GM12872 (cell line): Measurements from ENCODE around the gene OR2F1.

Experiments used
- TF ChIP-seq, protein P1 (sequence below): IDR thresholded peaks from 3 replicates; pipeline ENCODE4 v1.5.1; 2011; ENCODE audit warnings: low read depth, mild to moderate bottlenecking, low read length, moderate library complexity; ENCODE audit not compliant: insufficient read depth

The OR2F1 gene

DNA sequence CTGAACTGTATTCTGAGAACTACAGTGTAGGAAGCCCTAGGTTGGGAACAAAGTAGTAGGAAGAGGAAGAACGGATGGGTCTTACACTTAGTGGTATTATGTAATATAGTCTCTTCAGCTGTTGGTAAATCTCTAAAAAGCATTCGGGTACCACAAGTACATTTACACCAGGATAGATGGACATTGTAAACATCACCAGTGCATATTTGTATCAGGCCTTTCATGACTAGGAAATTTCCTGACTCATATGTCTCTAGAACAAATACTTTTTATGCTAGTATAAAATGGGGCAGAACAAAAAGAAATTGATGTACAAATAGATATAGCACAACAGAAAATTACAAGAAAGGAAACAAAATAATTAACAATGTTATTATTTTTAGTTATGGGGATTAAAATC is 23.9 kb downstream of the OR2F1 start:
- TF ChIP-seq, protein P1, sequence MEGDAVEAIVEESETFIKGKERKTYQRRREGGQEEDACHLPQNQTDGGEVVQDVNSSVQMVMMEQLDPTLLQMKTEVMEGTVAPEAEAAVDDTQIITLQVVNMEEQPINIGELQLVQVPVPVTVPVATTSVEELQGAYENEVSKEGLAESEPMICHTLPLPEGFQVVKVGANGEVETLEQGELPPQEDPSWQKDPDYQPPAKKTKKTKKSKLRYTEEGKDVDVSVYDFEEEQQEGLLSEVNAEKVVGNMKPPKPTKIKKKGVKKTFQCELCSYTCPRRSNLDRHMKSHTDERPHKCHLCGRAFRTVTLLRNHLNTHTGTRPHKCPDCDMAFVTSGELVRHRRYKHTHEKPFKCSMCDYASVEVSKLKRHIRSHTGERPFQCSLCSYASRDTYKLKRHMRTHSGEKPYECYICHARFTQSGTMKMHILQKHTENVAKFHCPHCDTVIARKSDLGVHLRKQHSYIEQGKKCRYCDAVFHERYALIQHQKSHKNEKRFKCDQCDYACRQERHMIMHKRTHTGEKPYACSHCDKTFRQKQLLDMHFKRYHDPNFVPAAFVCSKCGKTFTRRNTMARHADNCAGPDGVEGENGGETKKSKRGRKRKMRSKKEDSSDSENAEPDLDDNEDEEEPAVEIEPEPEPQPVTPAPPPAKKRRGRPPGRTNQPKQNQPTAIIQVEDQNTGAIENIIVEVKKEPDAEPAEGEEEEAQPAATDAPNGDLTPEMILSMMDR: no peak

DNA sequence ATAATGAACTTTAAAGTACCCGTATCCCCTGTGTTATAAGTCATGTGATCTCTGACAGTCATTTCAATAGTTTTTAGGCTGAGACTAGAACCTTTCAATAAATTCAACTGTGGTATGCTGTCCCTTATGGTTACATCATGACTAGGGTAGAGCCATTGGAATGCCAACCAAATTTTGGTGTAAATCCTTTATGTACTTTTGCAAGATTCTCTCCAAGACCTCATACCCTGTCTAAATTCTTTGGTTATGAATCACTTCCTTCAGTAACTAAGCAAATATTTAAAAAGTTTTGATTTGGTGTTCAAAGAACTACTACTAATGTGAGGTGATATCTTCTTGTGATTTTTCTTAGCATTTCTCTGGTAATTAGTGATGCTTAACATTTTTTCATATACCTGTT is 24.7 kb downstream of the OR2F1 start:
- TF ChIP-seq, protein P1: no peak

GRCh38 chr7:143979998-143980397 is 25.4 kb downstream of the OR2F1 start:
- TF ChIP-seq, protein P1: no peak

- TF ChIP-seq, protein P1: no peak
These were observed 26.3 kb downstream of the OR2F1 start for GRCh38 chr7:143980746-143981510.

DNA sequence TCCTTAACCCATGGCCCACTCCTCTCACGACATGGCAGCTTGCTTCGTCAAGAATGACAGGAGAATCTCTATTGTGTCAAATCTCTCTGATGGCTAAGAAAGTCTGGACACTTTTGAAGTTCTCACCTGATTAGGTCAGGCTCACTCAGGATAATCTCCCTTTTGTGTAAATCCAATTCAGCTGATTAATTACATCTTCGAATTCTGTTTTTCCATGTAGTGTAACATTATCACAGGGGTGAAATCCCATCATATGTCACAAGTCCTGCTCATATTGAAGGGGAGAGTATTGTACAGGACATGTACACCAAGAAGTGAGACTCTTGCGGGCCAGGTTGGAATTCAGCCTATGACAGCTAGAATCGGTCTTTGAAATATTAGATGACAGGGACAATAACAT is 29.3 kb downstream of the OR2F1 start:
- TF ChIP-seq, protein P1: no peak

DNA sequence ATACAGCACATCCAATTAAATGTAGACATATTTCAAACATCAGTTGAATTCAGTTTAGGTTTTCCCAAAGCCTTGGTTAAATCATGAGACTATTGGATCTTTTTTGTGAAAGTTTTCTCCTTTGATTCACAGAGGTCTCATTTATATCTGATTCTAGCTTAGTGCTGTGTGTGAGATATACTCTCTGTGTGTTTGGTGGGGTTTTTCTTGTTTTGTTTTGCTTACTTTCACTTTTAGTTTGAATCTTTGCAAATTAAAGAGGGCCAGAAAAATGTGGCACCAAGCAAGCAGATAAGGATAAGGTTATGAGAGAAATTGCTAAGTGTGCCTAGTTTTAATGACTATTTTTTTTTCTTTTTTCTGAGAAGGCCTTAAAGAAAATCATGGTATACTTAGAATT is 32.9 kb downstream of the OR2F1 start:
- TF ChIP-seq, protein P1: no peak

DNA sequence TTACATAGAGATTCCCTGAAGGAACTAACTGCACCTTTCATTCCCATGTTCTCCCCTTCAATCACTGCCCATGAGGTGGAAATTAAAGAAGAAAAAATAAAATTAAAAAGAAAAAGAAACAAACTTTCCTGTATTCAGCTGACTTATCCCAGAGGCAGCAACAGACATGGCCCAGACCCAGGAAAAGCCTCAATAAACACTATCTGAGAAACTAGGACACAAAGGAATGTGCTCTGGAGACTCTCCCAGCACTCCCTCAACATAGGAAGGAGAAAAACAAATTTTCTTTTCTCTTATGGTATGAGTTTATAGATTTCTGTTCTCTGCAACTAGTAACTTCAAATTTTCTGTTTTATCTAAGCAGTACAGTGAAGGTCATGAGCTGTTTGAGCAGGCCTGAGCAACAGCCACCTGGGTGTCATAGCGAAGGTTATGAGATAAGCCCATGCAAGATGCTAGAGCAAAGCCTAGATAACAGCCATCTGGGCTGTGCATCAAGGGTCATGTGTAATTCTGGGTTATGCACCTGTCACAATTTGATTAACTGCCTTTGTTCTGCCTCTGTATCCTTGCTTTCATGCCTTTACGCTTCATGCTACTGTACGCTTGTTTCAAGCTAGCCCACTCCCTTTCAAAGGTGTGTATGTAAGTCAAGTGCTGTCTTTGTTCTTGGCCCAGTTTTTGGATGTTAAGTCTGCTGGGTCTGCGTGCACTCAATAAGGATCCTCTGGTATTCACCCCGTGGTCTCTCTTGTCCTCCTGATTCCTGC is 34.5 kb downstream of the OR2F1 start:
- TF ChIP-seq, protein P1: no peak
